ENCODE measurements around the gene CSPG4. TPM values are rescaled to one million over a fixed set of nuclear protein-coding genes. Genes with fewer than 3 reads are reported as not detected.
"Not testable (repeated sequence)": the region's sequence is repeated elsewhere in the genome, so short reads cannot be mapped to it uniquely, and the experiment has no call there.

Gene CSPG4
- total RNA-seq, 2 experiments from 2014 or later = not detected

DNA sequence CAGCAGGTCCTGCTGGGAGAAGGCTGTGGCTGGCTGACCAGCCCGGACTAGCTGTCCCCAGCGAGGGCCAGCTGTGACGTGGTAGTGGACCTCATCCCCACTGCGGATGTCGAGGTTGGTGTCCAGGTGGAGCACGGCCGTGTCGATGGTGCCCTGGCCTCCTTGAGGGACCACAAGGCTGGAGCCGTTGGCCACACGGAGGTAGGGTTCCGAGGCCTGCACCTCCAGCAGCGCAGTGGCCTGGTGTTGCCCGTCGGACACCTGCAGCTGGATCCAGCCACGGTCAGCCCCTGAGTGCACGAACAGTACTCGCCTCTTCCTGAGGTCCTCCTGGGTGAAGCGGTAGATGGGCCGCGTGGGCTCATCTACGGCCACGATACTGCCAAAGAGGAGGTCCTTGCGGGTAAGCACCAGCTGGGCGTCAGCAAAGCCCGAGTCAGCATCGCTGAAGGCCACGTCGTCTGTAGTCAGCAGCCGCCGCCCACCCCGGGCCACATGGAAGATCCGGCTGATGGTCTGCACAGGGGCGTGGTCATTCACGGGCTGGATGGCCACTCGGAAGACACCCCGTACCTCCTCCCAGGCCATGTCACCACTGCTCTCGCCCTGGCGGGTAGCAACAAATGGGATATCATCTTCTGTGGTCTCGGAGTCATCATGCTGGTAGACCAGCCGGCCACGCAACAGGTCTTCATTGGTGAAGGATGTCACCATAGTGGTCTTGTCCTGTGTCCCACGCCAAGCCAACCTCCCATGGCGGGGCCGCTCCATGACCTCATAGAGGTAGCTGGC lies 25.0 kb downstream of the CSPG4 start:
- Mint-ChIP-seq H3K27me3 (peaks cover 7% of the 10 kb centered on the region), H3K4me1 (peaks cover 5% of the 10 kb centered on the region), H3K27ac (no peak overlapping the region), H3K9me3 (no peaks in the 10 kb centered on the region), H3K4me3 (no peak overlapping the region), H3K36me3 (no peaks in the 10 kb centered on the region)
- DNase-seq (no peak), ATAC-seq (ENCODE audit: low read depth) (no peak)
- POLR2A ChIA-PET = no interaction called here

DNA sequence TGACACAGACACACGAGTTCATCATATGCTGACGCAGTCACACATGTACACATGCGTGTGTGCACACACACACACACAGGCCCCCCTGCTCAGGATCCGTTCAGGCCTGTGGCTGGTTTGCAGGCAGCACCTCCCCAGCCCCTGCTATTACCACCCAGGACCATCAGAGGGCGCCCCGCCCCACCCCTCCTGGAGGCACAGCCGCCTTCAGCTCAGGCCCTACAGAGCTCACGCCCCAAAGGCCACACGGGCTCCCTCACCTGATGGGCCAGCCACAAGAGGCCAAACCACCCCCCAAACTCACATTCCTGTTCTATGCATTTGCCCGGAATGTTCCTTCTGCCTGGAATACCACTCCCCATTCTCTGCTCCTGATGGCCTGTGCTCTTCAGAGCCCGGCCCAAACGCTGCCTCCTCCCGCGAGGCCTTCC lies 26.4 kb downstream of the CSPG4 start:
- H3K27ac Mint-ChIP-seq, H3K9me3 Mint-ChIP-seq, H3K4me3 Mint-ChIP-seq, H3K27me3 Mint-ChIP-seq, H3K36me3 Mint-ChIP-seq, H3K4me1 Mint-ChIP-seq, POLR2A ChIA-PET: not testable (repeated sequence)
- DNase-seq = peak; percentile 87
- ATAC-seq (ENCODE audit: low read depth) = peak; percentile 68

DNA sequence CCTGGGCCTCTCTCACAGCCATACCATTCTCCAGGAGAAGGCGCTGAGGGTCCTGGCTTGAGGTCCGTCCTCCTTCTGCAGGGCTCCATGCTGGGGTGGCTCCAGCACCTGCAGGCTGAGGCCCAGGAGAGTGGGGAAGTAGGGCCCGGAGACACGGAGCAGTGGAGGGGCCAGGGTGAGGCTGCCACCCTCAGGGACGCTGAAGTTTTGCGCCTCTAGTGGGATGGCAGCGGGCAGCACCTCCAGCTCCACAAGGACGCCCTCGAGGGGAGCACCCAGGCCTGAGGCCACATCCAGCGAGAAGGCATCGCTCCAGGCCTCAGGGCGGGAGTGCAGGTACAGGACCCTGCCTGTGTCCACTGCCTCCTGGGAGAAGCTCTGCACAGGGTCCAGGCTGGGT lies 27.5 kb downstream of the CSPG4 start:
- Mint-ChIP-seq H3K4me3 (no peak overlapping the region), H3K4me1 (no peaks in the 10 kb centered on the region), H3K27ac (no peak overlapping the region), H3K36me3 (no peaks in the 10 kb centered on the region), H3K27me3 (no peaks in the 10 kb centered on the region), H3K9me3 (no peaks in the 10 kb centered on the region)
- POLR2A ChIA-PET = no interaction called here
- DNase-seq = no peak
- no peak for ATAC-seq (ENCODE audit: low read depth)

DNA sequence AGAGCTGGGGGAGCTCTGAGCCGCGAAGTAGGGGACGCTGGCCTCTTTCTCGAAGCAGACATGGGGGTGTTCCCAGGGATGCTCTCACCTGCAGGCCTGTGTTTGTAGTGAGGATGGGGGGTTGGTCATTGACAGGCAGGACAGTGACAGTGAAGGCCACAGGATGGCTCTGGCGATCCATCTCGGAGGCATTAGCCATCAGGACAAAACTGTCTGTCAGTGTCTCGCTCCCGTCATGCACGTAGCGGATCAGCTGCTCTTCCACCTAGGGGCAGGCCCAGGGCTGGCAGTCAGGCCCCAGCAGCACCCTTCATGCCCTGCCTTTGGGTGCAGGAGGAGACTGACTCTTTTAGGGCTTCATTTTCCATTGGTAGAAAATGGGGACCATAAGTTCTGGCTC lies 28.0 kb downstream of the CSPG4 start:
- no peak overlapping the region for H3K4me3 Mint-ChIP-seq
- H3K27me3 Mint-ChIP-seq = no peaks in the 10 kb centered on the region
- H3K4me1 Mint-ChIP-seq = no peaks in the 10 kb centered on the region
- H3K27ac Mint-ChIP-seq = no peak overlapping the region
- H3K9me3 Mint-ChIP-seq = no peaks in the 10 kb centered on the region
- ATAC-seq (ENCODE audit: low read depth) (no peak), DNase-seq (no peak)
- POLR2A ChIA-PET = interaction anchor here (0.9 kb wide), 1 partner anchor 317 kb away, joined by 3 read pairs; the partner anchor contains the start of gene MAN2C1
- no peaks in the 10 kb centered on the region for H3K36me3 Mint-ChIP-seq

DNA sequence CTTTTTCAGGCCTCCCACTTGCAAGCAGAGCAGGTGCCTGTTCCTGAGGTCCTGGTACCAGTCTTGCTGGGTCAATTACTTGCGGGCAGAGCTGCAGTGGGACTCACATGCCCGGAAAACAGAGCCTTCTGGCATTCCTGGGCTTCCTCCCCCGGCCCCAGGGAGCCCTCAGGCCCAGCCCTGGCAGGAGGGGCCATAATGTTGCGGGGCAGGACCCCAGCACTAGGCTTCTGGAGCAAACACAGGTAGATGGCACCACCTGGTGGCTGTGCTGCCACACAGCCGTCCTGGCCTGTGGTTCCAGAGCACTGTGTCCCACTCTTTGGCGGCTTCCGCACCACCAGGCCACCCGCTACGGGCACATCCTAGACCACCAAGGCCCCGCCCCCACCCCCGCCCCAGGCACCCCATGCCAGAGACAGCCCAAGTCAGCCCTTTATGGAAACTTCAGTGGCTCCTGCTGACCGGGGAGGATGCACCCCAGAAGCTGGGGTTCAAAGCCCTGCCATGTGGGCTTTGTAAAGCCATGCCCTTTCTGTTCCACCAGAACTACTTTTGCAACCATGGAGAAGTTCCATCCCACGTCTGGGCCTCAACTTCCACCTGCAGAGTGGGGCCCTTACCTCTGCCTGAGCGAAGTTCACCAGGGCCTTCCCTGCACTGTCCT lies 28.9 kb downstream of the CSPG4 start:
- POLR2A ChIA-PET = interaction anchor here (0.9 kb wide), 1 partner anchor 316 kb away, joined by 3 read pairs; the partner anchor contains the start of gene MAN2C1
- H3K4me3 Mint-ChIP-seq, H3K27ac Mint-ChIP-seq, H3K9me3 Mint-ChIP-seq, H3K4me1 Mint-ChIP-seq, H3K36me3 Mint-ChIP-seq, H3K27me3 Mint-ChIP-seq: not testable (repeated sequence)
- DNase-seq (peak; percentile 79), ATAC-seq (ENCODE audit: low read depth) (peak; percentile 83)

DNA sequence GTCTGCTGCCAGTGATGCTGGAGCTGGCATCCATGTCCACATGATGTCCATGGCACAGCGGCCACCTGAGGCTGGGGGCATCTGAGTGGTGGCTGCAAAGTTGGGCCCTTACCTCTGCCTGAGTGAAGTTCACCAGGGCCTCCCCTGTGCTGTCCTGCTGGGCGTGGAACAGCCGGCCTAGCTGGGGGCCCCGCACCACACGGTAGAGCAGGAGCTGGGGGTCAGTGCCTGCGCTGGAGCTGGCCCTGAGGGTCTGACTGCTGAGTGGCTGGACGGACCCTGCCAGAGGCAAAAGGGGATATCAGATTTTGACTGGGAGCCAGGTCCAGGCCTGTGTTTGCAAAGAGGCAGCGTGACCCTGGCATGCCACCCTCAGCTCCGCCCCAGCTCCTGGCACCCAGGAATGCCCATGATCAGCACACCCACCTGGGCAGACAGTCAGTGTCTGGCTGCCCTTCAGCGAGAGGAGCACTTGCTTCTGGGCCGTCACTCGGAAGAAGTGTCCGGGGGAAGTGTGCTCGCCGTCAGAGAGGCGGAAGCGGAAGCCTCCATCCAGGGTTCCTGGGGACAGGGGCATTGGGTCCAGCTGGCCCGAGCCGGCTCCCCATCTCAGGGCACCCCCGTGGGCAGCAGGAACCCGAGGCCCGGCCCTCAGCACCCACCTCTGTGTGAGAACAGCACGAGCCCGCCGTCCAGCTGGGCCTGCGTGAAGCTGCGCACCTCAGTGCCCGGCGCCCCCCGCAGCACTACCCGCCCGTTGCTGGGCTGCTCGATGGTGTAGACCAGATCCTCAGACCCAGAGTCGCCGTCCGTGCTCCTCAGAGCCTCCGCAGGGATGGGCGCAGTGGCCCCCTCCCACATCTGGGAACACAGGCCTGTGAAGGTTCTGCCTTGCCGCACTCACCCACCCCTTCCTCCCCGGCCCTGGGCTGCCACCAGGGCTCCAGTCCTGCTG lies 30.2 kb downstream of the CSPG4 start:
- Mint-ChIP-seq H3K4me1 (no peaks in the 10 kb centered on the region), H3K9me3 (no peaks in the 10 kb centered on the region), H3K36me3 (no peaks in the 10 kb centered on the region), H3K27ac (no peak overlapping the region), H3K4me3 (no peak overlapping the region), H3K27me3 (no peaks in the 10 kb centered on the region)
- DNase-seq = no peak
- POLR2A ChIA-PET = no interaction called here
- ATAC-seq (ENCODE audit: low read depth) = no peak

DNA sequence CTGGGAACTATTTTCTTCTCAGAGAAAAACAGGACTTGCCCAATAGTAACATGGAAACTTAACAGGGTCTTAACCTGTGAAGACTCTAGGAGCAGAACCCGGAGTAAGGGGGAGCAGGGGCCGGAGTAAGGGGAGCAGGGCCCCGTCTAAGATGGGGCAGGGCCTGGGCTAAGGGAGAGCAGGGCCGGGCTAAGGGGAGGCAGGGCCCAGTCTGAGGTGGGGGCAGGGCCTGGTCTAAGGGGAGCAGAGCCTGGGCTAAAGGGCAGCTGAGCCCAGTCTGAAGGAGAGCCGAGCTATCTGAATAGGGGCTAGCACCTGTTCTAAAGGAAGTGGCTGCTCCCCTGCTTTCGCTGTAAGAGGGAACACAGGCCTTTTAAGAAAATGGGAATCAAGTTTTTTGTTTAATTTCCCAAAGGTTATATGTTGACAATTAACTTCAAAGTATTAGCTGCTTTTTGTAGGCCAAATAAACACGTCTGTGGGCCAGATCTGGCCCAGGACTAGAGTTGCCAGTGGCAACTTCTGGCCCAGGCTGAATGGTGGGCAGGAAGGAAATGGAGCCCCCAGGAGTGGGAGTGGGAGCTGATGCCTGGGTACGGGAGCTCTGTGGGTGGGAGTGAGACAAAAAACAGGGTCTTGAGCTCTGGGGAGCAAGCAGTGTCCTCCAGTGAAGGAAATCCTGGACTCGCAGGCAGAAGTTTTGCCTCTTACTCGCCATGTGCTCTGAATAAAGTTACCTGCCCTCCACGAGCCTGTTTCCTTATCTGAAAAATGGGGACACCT lies 32.5 kb downstream of the CSPG4 start:
- H3K27me3 Mint-ChIP-seq = no peaks in the 10 kb centered on the region
- DNase-seq (no peak), ATAC-seq (ENCODE audit: low read depth) (no peak)
- H3K36me3 Mint-ChIP-seq = no peaks in the 10 kb centered on the region
- H3K27ac Mint-ChIP-seq = no peak overlapping the region
- no peaks in the 10 kb centered on the region for H3K9me3 Mint-ChIP-seq
- POLR2A ChIA-PET = no interaction called here
- no peaks in the 10 kb centered on the region for H3K4me1 Mint-ChIP-seq
- H3K4me3 Mint-ChIP-seq = no peak overlapping the region

DNA sequence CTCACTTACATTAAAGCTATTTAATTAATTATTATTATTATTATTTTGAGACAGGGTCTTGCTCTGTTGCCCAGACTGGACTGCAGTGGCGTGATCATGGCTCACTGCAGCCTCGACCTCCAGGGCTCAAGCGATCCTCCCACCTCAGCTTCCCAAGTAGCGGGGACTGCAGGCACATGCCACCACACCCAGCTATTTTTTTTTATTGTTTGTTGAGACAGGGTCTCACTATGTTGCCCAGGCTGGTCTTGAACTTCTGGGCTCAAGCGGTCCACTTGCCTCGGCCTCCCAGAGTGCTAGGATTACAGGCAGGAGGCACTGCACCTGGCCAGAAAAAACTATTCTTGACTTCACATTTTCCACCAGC lies 34.3 kb downstream of the CSPG4 start:
- H3K27ac Mint-ChIP-seq; DNase-seq; H3K27me3 Mint-ChIP-seq; POLR2A ChIA-PET; H3K4me3 Mint-ChIP-seq; H3K4me1 Mint-ChIP-seq; H3K9me3 Mint-ChIP-seq; H3K36me3 Mint-ChIP-seq; ATAC-seq (ENCODE audit: low read depth): not testable (repeated sequence)

DNA sequence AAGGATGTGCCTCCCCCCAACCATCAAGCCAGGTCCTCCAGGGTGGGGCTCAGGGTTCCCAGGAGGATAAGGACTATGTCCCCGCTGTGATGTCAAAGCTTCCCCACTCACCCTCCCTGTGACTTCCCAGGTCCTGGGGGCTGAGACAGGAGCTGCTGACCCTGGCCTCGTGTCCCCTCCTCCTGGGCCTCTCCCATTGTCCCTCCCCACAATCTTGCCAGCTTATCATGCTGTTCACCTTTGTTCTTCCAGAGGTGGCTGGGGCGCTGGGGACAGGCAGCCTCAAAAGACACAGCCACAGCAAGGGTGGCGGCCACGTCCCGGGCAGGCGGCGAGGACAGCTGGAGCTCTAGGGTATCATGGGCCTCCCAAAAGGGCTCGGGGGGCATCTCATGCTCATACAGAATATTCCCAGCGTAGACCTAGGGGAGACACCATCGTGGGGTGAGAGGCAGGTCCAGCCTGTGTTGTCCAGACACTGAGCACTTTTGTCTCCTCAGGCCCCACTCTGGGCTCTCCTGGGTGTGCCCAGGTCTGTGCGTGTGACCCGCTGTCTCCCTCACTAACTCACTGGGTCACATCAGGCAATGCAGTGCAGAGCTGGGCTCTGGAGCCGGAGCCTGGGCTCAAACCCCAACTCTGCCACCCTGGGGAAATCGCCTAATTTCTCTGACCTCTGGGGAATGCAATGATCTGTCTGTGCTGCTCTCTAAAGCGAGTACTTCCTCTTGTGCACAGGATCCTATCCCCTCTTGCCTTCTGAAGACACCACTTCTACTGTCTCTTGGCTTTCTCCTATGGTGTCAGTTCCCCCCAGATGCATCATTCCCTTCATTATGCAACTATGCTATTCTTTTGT lies 35.0 kb downstream of the CSPG4 start:
- no peaks in the 10 kb centered on the region for H3K27me3 Mint-ChIP-seq
- no peaks in the 10 kb centered on the region for H3K36me3 Mint-ChIP-seq
- no peak overlapping the region for H3K4me3 Mint-ChIP-seq
- no peaks in the 10 kb centered on the region for H3K9me3 Mint-ChIP-seq
- ATAC-seq (ENCODE audit: low read depth) (no peak), DNase-seq (no peak)
- no peaks in the 10 kb centered on the region for H3K4me1 Mint-ChIP-seq
- no peak overlapping the region for H3K27ac Mint-ChIP-seq
- POLR2A ChIA-PET = no interaction called here

DNA sequence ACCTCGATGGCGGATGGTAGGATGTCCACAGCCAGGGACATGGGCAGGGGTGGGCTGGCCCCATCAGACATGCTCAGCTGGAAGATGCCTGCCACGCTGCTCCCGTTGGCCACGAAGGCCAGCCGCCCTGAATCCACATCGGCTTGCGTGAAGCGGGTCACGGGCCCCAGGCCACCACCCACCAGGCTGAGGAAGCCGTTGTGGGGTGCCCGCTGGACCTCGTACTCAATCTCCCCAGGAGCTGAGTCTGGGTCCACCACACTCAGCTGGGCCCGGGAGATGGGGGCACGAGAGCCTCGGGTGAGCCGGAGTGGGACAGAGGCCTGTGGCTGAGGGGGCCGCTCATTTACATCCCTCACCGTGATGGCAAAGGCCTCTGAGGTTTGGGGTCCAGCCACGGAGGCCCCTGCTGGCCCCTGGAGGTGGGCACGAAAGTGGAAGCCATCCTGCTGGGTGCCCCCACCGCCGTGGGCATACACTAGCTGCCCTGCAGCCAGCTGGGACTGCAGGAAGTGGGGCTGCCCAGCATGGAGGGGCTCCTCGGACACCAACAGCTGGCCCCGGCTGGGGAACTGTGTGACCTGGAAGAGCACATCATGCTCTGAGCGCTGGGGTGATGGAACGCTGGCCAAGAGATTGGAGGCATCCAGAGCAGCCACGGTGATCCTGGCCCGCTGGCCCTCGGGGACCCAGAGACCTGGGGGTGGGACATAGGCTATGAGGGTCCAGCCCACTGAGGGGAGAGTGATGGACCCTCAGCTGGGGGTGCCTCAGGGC lies 35.8 kb downstream of the CSPG4 start:
- H3K36me3 Mint-ChIP-seq = no peaks in the 10 kb centered on the region
- ATAC-seq (ENCODE audit: low read depth) (no peak), DNase-seq (no peak)
- no peaks in the 10 kb centered on the region for H3K27me3 Mint-ChIP-seq
- H3K9me3 Mint-ChIP-seq = no peaks in the 10 kb centered on the region
- no peaks in the 10 kb centered on the region for H3K4me1 Mint-ChIP-seq
- POLR2A ChIA-PET = no interaction called here
- H3K27ac Mint-ChIP-seq = no peak overlapping the region
- H3K4me3 Mint-ChIP-seq = no peak overlapping the region

DNA sequence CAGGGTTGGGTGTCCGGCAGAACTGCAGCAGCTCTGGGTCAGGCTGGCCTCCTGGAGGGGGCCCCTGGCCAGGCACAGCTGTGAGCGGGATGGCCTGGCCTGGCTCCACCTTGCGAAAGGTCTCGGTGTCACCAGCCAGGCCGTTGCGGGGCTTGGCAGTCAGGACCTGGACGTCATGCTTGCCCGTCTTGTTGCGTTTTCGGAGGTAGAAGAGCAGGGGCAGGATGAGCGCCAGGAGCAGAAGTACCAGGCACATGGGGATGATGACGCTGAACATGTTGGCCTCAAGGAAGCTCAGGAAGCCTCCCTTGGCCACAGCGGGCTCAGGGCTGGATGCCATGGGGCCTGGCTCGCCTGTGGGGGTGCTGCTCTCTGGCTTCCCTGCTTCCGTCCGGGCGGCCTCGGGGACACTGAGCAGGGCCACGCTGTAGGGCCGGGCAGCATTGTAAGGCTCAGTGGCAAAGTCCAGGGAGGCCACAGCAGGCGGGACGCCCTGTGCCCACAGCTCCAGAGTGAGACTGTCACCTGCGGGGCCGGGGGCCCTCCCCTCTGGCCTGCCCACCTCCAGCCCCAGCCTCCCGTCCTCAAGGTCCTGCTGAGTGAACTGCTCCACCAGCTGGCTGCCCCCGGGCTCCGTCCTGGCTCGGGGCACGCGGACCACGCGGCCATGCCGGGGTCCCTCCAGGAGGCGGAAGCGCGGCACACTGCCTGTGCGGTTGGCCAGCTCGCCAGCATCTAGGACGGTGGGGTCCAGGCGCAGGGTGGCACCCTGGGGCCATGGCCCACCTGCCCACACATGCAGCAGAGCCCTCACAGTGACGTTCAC lies 36.9 kb downstream of the CSPG4 start:
- DNase-seq (no peak), ATAC-seq (ENCODE audit: low read depth) (no peak)
- Mint-ChIP-seq H3K27me3 (no peaks in the 10 kb centered on the region), H3K27ac (no peak overlapping the region), H3K36me3 (no peaks in the 10 kb centered on the region), H3K9me3 (no peaks in the 10 kb centered on the region), H3K4me1 (no peaks in the 10 kb centered on the region), H3K4me3 (no peak overlapping the region)
- POLR2A ChIA-PET = interaction anchor here (1.1 kb wide), 1 partner anchor 42 kb away, joined by 4 read pairs; no protein-coding TSS in a partner anchor

Data from activated naive CD8-positive, alpha-beta T cell treated with anti-CD3 and anti-CD28 coated beads, Interleukin-2, amount 10 ng/mL, durations not matched to agents 7 days and 5 days (primary cell).